ENCODE measurements around the gene AKAP1.
A peak's percentile ranks its signal among the peaks of the same experiment; 100 is the strongest.
"Not testable (repeated sequence)": the region's sequence is repeated elsewhere in the genome, so short reads cannot be mapped to it uniquely, and the experiment has no call there.

The AKAP1 gene

DNA sequence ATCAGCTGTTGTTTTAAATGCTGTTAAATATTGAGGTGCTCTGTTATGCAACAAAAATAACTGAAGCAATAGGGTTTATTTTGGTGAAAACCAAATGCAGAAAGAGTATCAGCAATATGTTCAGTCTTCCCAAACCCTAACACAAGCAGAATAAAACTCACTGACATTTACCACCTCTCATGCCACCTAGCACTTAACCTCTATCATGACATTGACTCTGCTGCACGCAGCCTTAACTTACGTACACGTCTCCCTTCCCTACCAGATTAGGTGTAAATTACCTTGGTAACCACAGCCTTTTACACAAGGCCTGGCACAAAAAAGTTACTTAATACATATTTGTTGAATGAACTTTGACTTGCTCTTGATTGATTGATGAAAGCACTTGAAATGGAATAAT lies 9.9 kb upstream of the AKAP1 start:
- no peak for DNase-seq (ENCODE audit: low spot score)

GRCh38 chr17:57075785-57076184 lies 9.3 kb upstream of the AKAP1 start:
- DNase-seq (ENCODE audit: low spot score), result no peak

DNA sequence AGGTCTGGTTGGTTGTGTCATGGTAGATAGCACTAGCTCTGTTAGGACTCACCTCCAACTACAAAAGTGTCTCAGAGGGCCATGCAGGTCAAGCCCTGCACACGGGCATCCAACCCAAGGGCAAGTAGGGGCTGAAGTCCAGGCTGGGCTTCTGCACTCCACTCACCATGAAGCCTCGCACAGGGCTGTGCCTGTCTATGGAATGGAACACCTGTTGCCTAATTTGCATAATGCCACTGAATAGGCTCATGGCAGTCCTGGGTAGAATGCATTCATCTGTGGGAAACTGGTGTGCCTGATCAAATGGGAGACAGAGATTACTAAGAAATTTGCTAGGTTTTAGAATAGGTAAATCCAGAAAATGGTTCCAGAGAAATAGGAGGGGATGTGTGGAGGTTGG lies 8.0 kb upstream of the AKAP1 start:
- DNase-seq (ENCODE audit: low spot score), result no peak

DNA sequence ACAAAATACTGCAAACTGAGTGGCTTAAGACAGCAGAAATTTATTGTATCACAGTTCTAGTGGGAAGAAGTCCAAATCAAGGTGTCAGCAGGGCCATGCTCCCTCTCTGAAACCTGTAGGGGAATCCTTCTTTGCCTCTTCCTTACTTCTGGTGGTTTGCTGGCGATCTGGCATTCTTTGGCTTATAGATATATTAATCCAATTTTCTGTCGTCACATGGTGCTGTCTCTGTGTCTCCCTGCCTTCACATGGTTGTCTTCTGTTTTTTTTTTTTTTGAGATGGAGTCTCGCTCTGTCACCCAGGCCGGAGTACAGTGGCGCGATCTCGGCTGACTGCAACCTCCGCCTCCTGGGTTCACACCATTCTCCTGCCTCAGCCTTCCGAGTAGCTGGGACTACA lies 6.8 kb upstream of the AKAP1 start:
- no peak for DNase-seq (ENCODE audit: low spot score)

- no peak for DNase-seq (ENCODE audit: low spot score)
Measured at GRCh38 chr17:57080718-57081117, 4.3 kb upstream of the AKAP1 start.

DNA sequence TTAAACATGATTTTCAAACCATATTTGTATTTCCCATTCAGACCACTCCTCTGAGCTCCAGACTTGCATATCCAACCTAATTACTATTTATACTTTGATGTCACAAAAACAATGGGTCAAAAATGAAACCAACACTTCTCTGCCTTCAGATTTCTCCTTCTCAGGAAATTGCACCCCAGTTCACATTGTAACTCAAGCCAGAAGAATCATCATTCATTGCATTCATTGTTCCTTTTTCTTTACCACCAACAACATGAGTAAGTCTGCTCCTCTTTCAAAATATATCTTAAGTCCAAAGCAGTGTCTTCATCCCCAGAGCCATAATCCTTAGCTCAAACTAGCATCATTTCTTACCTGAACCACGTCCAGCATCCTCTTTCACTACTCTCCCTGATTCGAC lies 2.6 kb upstream of the AKAP1 start:
- no peak for DNase-seq (ENCODE audit: low spot score)

DNA sequence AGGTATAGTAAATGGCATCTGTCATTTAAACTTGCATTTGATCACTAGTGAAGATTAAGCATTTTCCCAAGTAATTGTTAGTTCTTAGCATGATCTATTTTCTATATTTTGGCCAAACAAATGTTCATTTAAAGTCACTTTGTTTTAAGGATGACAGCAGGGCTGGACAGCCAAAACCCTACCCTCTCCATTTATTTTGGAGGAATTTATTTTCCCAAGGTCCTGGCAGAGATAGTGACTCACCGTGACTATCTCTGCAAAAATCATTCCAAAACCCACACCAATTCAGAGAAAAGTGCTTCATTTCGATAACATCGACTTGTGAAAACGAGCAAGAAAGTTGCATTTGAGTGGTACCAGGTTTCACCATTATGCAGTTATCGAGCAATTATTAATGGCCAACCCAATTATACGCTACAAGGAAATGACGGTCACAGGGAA lies 665 bp upstream of the AKAP1 start:
- no peak for DNase-seq (ENCODE audit: low spot score)

- peak; percentile 69 for DNase-seq (ENCODE audit: low spot score)
Measured at GRCh38 chr17:57085448-57086068, 512 bp downstream of the AKAP1 start.

DNA sequence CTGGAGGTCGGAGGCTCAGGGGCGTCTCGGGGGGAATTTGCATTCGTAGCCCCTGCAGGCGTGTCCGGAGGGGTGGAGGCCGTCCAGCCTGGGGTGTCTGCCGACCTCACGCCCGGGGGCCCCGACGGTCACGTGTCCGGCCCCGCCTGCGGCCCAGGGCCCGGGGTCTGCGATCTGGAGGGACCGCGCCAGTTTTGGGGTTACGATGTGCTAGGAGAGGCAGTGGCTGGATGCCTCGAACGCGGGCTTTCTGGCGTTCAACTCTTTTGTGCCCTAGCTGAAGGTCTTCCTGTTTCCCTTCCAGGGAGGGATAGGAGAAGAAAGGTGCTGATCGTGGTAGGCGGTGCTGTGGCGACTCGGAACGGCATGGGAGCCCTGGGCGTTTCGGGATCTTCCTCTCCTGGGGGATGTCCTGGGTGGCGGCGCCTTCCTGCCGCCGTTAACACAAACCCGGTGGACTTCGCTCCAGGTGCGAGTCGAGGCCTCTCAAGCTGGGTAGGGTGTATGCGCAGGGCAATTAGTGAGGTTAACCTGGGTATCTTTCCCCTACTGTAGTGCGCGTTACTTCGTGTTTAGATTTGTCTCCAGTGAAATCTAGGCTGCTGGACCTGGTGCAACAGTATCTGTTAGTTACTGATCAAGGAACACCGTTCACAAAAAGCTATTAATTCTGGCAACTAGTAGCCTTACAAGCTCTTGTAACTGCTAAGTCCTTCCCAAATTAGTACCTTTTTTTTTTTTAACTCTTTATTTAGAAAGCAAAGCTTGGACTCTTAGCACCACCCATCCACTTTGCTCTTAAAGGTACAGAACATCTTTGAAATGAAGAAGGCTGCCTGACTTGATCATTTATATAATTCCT lies 1.3 kb downstream of the AKAP1 start:
- DNase-seq (ENCODE audit: low spot score), result peak; percentile 59

DNA sequence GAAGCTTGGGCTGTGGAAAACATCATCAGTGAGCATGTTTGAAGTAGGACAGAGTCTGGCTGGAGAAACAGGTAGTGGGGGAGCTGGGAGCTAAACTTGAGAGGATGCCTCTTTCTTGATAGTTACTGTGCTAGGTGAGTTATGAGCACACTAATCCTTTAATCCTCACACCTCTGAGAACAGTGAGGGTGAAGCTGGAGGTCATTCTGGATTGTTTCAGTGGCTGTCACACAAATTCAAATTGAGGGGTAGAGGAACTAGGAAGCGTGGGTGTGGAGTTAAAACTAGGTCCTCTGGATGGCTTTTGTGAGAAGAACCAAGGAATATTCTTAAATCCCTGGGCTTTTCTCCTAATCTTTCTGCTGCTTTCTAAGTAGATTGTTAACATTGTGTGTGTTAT lies 3.3 kb downstream of the AKAP1 start:
- no peak for DNase-seq (ENCODE audit: low spot score)

DNA sequence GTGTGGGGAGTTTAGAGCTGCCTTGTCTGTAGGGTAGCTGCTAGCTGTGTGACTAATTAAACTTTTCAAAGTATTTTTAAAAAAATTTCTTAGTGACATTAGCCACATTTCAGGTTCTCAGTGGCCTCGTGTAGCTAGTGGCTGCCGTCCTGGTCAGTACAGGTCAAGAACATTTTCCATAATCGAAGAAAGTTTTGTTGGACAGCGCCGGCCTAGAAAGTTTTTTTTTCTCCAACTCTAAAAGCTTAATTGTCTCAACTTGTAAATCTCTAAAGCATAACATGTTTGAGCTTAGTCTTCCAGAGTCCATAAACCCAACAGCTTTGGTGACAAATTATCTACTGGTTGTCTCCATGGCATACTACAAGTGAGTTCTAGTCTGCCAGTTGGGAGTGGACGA lies 4.3 kb downstream of the AKAP1 start:
- no peak for DNase-seq (ENCODE audit: low spot score)

- DNase-seq (ENCODE audit: low spot score), result no peak
Measured at GRCh38 chr17:57090560-57091185, 5.6 kb downstream of the AKAP1 start.

GRCh38 chr17:57091186-57091618 lies 6.2 kb downstream of the AKAP1 start:
- DNase-seq (ENCODE audit: low spot score), result no peak

- DNase-seq (ENCODE audit: low spot score), result no peak
Measured at GRCh38 chr17:57092171-57092570, 7.1 kb downstream of the AKAP1 start.

DNA sequence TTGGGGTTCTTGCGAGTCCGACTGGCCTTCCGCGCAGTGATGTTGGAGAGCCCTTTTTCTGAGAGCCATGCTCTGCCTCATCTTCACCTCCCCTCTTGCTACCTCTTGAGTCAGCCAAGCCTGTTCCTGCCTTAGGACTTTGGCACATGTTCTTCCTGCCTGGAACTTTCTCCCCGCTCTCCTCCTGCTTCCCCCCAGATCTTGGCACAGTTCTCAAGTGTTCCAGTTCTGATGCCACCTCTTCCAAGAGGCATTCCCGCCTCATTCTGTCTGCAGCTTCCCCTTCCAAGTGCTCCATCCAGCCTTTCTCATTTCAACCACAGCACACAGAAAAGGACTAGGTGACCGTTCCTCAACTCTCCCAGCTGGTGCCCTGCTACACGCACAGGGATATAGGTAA lies 7.7 kb downstream of the AKAP1 start:
- DNase-seq (ENCODE audit: low spot score), result no peak

DNA sequence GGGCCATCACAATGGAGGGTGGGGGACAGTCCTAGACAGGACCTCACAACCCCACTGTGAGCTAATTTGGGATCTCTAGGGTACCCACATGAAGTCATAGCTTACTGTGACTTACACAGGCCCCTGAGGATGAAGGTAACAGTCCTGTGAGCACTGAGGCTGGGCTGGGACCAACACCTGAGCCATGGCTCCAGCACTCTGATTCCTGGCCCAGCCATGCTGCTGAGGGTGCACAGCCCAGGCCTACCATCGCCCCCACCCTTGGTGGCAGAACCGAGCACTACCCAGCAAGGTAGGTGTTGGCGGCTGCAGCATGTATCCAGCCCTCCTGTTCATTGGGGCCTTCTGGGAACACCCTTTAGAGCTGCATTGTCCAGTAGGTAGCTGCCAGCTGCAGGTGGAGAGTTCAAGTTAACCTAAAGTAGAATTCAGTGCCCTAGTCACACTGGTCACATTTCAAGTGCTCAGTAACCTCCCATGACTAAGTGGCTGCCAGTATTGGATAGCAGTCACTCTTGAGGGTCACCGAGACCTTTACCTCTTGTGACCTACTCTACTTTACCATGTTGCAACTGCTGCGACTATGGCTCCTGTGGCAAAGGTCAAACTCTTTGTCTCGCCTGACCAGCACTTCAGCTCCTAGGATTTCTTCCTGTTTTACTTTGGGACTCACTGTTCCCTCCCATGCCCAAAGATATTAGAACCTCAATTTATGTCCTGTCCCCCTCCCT lies 11.6 kb downstream of the AKAP1 start:
- DNase-seq (ENCODE audit: low spot score), result no peak

- DNase-seq (ENCODE audit: low spot score), result no peak
Measured at GRCh38 chr17:57097832-57098421, 12.9 kb downstream of the AKAP1 start.

DNA sequence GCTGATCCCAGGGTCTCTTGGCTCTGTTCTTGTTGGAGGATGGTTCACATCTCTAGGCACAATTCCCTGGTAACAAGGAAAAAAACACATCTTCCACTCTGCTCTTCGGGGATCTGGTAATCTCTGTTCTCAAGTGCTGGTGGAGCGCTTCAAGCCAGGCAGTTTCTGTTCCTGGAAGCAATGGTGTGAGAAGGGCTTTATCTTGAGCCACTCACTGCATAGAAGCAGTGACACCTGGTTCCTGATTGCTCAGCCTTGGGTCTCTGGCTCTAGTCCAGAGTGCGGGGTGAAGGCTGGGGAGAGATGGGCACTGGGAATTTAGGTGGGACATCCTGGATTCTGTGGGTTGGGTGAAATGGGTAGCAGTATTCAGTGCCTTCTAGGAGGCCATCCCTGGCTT lies 14.1 kb downstream of the AKAP1 start:
- peak; percentile 26 for DNase-seq (ENCODE audit: low spot score)

- DNase-seq (ENCODE audit: low spot score), result no peak
Measured at GRCh38 chr17:57102122-57102521, 17.1 kb downstream of the AKAP1 start.

- DNase-seq (ENCODE audit: low spot score), result not testable (repeated sequence)
Measured at GRCh38 chr17:57102660-57103059, 17.6 kb downstream of the AKAP1 start.

DNA sequence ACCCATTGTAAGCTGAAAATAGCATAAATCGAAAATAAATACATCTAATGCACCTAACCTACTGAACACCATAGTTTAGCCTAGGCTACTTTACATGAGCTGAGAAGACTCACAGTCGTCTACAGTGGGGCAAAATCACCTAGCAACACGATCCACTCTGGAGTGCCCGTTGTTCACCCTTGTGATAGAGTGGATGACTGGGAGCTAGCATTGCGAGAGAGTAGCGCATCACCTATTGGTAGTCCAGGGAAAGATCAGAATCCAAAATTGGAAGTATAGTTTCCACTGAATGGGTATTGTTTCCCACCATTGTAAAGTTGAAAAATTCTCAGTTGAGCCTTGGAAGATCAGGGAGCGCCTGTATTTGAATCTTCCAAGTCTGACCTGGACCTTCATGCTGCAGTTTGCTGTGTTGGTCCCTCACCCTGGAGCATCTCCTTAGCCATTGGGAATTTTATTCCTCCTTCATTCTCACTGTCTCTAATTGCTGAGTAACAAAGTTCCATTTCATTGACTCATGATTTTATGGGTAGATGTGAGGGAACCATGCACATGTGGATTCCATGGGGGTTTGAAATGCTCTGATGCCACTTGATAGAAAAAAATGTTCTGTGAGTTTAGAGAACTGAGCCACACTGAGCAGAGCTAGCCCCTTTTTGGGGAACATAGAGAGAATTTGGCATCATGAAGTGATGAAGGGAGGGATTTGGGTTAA lies 19.6 kb downstream of the AKAP1 start:
- DNase-seq (ENCODE audit: low spot score), result no peak

All from NAMALWA (cell line).